Endothelial cell of umbilical vein (primary cell): Measurements from ENCODE around the gene AKAP6.

ENCODE experiments used
- EZH2 ChIP-seq: IDR thresholded peaks from 2 replicates; pipeline ENCODE4 v1.6.1; 2012; ENCODE audit warnings: borderline replicate concordance, low read depth, mild to moderate bottlenecking, moderate library complexity, low read length, inconsistent platforms; ENCODE audit not compliant: severe bottlenecking
- FOS ChIP-seq: IDR thresholded peaks from 2 replicates; pipeline ENCODE4 v1.6.1; 2011; ENCODE audit warnings: mild to moderate bottlenecking, low read length, moderate library complexity, borderline replicate concordance; ENCODE audit not compliant: insufficient read depth
- JUN ChIP-seq: IDR thresholded peaks from 2 replicates; pipeline ENCODE4 v1.6.1; 2011; ENCODE audit warnings: borderline replicate concordance, low read depth; ENCODE audit not compliant: insufficient read length, insufficient read depth
- MYC ChIP-seq: IDR thresholded peaks from one replicate; pipeline ENCODE4 v1.6.1; 2011; ENCODE audit warnings: mild to moderate bottlenecking, low read depth, low read length
- POLR2A ChIP-seq: IDR thresholded peaks from 2 replicates; pipeline ENCODE4 v1.6.1; 2012; ENCODE audit warnings: low read depth, mild to moderate bottlenecking, control low read depth, low read length
- POLR2AphosphoS5 ChIP-seq: IDR thresholded peaks from 2 replicates; pipeline ENCODE4 v1.6.1; 2012; ENCODE audit warnings: low read depth, mild to moderate bottlenecking, control low read depth, low read length, moderate library complexity; ENCODE audit not compliant: insufficient read depth
- TF ChIP-seq, protein P1 (sequence below): IDR thresholded peaks from 2 replicates; pipeline ENCODE4 v1.6.1; 2011; ENCODE audit not compliant: insufficient read depth, insufficient read length
- TF ChIP-seq, protein P2 (sequence below), 2 donors: IDR thresholded peaks; 1 replicate in 1 of 2; 2 replicates in 1 of 2; pipeline ENCODE4 v1.5.1; 2011; ENCODE audit warnings: low read length in 2 of 2, mild to moderate bottlenecking in 2 of 2, moderate library complexity in 2 of 2, control low read depth in 1 of 2, inconsistent platforms in 1 of 2, low read depth in 1 of 2; ENCODE audit not compliant: insufficient read depth in 1 of 2; ENCODE audit errors: extremely low read depth in 1 of 2

DNA sequence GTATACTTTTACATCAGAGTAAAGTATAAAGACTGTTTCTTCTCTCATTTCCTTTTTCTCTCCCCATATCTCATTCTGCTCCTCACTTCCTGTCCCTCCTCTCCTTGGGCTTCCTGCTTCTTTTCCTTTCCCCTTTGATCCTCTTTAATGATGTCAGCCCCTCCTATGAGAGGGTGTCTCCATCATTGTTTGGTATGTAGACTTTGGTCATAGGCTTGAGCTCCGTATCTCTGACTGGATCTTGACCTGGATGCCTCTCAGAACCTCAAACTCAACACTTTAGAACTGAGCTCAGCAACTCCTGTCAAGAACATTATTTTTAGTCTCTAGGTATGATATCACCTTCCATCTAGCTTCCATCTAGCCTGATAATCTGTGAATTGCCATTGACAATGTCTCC is 50.3 kb downstream of the AKAP6 start:
- TF ChIP-seq, protein P1, sequence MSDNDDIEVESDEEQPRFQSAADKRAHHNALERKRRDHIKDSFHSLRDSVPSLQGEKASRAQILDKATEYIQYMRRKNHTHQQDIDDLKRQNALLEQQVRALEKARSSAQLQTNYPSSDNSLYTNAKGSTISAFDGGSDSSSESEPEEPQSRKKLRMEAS = no peak
- TF ChIP-seq EZH2 = no peak
- TF ChIP-seq, protein P2, sequence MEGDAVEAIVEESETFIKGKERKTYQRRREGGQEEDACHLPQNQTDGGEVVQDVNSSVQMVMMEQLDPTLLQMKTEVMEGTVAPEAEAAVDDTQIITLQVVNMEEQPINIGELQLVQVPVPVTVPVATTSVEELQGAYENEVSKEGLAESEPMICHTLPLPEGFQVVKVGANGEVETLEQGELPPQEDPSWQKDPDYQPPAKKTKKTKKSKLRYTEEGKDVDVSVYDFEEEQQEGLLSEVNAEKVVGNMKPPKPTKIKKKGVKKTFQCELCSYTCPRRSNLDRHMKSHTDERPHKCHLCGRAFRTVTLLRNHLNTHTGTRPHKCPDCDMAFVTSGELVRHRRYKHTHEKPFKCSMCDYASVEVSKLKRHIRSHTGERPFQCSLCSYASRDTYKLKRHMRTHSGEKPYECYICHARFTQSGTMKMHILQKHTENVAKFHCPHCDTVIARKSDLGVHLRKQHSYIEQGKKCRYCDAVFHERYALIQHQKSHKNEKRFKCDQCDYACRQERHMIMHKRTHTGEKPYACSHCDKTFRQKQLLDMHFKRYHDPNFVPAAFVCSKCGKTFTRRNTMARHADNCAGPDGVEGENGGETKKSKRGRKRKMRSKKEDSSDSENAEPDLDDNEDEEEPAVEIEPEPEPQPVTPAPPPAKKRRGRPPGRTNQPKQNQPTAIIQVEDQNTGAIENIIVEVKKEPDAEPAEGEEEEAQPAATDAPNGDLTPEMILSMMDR (IDR thresholded peaks at IDR 0.05; ENCODE audit: extremely low read depth in 1 of 2, insufficient read depth in 1 of 2, low read depth in 1 of 2, low read length in 2 of 2) = no peak
- TF ChIP-seq POLR2A = no peak
- TF ChIP-seq POLR2AphosphoS5 = no peak
- TF ChIP-seq JUN = no peak
- no peak for TF ChIP-seq FOS
- no peak for TF ChIP-seq MYC
